ENCODE data around the gene SCAF4. TPM values are rescaled to one million over a fixed set of nuclear protein-coding genes. Genes with fewer than 3 reads are reported as not detected.

The SCAF4 gene
- total RNA-seq, 1 donor from 2014 or later = 49.7 TPM

GRCh38 chr21:31675960-31676359 lies 56.0 kb downstream of the SCAF4 start:
- no peak for DNase-seq (ENCODE audit: low spot score)
- Mint-ChIP-seq H3K9me3 (ENCODE audit: unreplicated experiment) (no peaks in the 10 kb centered on the region), H3K27ac (ENCODE audit: unreplicated experiment) (no peak overlapping the region), H3K4me3 (ENCODE audit: unreplicated experiment) (no peak overlapping the region), H3K4me1 (ENCODE audit: unreplicated experiment) (peaks cover 5% of the 10 kb centered on the region), H3K27me3 (ENCODE audit: unreplicated experiment) (no peaks in the 10 kb centered on the region), H3K36me3 (ENCODE audit: low read depth, unreplicated experiment) (peaks cover 6% of the 10 kb centered on the region)
- no peak for TF ChIP-seq CTCF (IDR thresholded peaks at IDR 0.05; ENCODE audit: unreplicated experiment)

DNA sequence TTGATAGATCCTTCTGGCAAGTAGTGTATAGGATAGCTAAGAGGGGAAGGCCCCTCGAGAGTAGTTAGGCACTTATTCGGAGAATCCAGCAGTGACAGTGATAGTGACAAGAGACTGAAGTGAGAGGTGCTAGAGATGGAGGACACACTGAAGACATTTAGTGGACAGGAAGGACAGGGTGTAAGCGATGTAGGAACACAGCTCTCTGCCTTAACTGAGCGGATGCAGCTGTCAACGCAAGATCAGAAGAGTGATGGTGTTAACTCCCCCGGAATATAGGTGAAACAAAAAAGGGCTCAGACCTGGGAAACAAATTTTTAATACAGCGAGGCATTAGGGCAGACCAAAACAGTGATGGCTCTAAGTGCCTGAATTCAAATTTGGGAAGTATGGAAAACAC lies 56.6 kb downstream of the SCAF4 start:
- no peaks in the 10 kb centered on the region for H3K9me3 Mint-ChIP-seq (ENCODE audit: unreplicated experiment)
- DNase-seq (ENCODE audit: low spot score) = no peak
- H3K27ac Mint-ChIP-seq (ENCODE audit: unreplicated experiment) = no peak overlapping the region
- H3K36me3 Mint-ChIP-seq (ENCODE audit: low read depth, unreplicated experiment) = peaks cover 6% of the 10 kb centered on the region
- H3K4me3 Mint-ChIP-seq (ENCODE audit: unreplicated experiment) = no peak overlapping the region
- no peaks in the 10 kb centered on the region for H3K27me3 Mint-ChIP-seq (ENCODE audit: unreplicated experiment)
- peaks cover 8% of the 10 kb centered on the region for H3K4me1 Mint-ChIP-seq (ENCODE audit: unreplicated experiment)
- no peak for TF ChIP-seq CTCF (IDR thresholded peaks at IDR 0.05; ENCODE audit: unreplicated experiment)

DNA sequence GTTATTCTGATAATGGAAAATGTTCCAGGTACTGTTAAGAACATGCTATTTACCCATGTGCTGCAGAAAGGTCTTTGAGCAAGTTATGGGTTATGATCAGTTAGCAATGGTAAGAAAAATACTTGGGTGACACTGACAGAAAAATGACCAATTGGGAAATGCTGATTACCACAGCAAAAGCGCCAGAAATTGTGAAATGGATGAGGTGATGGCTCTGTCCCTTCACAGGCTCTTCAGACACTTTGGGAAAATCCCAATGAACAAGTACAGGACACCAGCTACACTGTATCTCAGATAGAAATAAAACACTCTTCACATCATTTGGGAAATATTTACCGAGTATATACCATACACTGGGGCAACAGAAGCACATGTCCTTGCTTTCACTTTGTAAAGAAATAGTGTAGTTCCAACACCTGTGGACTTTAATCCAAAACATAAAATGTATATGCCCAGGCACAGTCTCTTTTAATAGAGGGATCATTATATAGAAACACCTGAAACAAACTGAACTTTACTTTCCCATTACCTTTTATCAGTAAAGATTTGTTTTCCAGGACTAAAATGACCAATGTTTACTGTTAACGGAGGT lies 58.5 kb downstream of the SCAF4 start:
- DNase-seq (ENCODE audit: low spot score) = no peak
- Mint-ChIP-seq H3K9me3 (ENCODE audit: unreplicated experiment) (no peaks in the 10 kb centered on the region), H3K27me3 (ENCODE audit: unreplicated experiment) (no peaks in the 10 kb centered on the region), H3K4me1 (ENCODE audit: unreplicated experiment) (peaks cover 21% of the 10 kb centered on the region), H3K36me3 (ENCODE audit: low read depth, unreplicated experiment) (peaks cover 10% of the 10 kb centered on the region), H3K27ac (ENCODE audit: unreplicated experiment) (no peak overlapping the region), H3K4me3 (ENCODE audit: unreplicated experiment) (no peak overlapping the region)
- no peak for TF ChIP-seq CTCF (IDR thresholded peaks at IDR 0.05; ENCODE audit: unreplicated experiment)

- H3K27ac Mint-ChIP-seq (ENCODE audit: unreplicated experiment) = no peak overlapping the region
- no peaks in the 10 kb centered on the region for H3K9me3 Mint-ChIP-seq (ENCODE audit: unreplicated experiment)
- no peak overlapping the region for H3K4me3 Mint-ChIP-seq (ENCODE audit: unreplicated experiment)
- peaks cover 13% of the 10 kb centered on the region for H3K36me3 Mint-ChIP-seq (ENCODE audit: low read depth, unreplicated experiment)
- H3K27me3 Mint-ChIP-seq (ENCODE audit: unreplicated experiment) = no peaks in the 10 kb centered on the region
- DNase-seq (ENCODE audit: low spot score) = no peak
- no peak for TF ChIP-seq CTCF (IDR thresholded peaks at IDR 0.05; ENCODE audit: unreplicated experiment)
- H3K4me1 Mint-ChIP-seq (ENCODE audit: unreplicated experiment) = peaks cover 29% of the 10 kb centered on the region
Measured at GRCh38 chr21:31671931-31672330, 60.0 kb downstream of the SCAF4 start.

- Mint-ChIP-seq H3K27me3 (ENCODE audit: unreplicated experiment) (no peaks in the 10 kb centered on the region), H3K4me1 (ENCODE audit: unreplicated experiment) (peaks cover 36% of the 10 kb centered on the region), H3K27ac (ENCODE audit: unreplicated experiment) (peak overlapping the region; percentile 38), H3K4me3 (ENCODE audit: unreplicated experiment) (peak overlapping the region; percentile 12), H3K36me3 (ENCODE audit: low read depth, unreplicated experiment) (peaks cover 16% of the 10 kb centered on the region), H3K9me3 (ENCODE audit: unreplicated experiment) (no peaks in the 10 kb centered on the region)
- no peak for DNase-seq (ENCODE audit: low spot score)
- no peak for TF ChIP-seq CTCF (IDR thresholded peaks at IDR 0.05; ENCODE audit: unreplicated experiment)
Measured at GRCh38 chr21:31671146-31671716, 60.7 kb downstream of the SCAF4 start.

Data from endothelial cell (in vitro differentiated cells).